Tibial nerve (tissue), 4 donors: ENCODE measurements around the gene MUC5B.
A peak's percentile ranks its signal among the peaks of the same experiment; 100 is the strongest.

ENCODE experiments used
- CTCF ChIP-seq, 5 experiments: fragments of 200-600 bp in 3 of 5; fragments of 450-650 bp in 2 of 5; sonication (generic) in 3 of 5; IDR thresholded peaks; one replicate each; pipeline ENCODE4 v1.5.1; 2016 to 2019; ENCODE audit warnings: antibody characterized with exemption in 5 of 5, mild to moderate bottlenecking in 3 of 5, moderate library complexity in 2 of 5
- EP300 ChIP-seq, 2 donors: sonication (generic); formaldehyde crosslinking; IDR thresholded peaks; one replicate each; pipeline ENCODE4 v1.6.1; 2017; ENCODE audit warnings: antibody characterized with exemption in 2 of 2, mild to moderate bottlenecking in 1 of 2

DNA sequence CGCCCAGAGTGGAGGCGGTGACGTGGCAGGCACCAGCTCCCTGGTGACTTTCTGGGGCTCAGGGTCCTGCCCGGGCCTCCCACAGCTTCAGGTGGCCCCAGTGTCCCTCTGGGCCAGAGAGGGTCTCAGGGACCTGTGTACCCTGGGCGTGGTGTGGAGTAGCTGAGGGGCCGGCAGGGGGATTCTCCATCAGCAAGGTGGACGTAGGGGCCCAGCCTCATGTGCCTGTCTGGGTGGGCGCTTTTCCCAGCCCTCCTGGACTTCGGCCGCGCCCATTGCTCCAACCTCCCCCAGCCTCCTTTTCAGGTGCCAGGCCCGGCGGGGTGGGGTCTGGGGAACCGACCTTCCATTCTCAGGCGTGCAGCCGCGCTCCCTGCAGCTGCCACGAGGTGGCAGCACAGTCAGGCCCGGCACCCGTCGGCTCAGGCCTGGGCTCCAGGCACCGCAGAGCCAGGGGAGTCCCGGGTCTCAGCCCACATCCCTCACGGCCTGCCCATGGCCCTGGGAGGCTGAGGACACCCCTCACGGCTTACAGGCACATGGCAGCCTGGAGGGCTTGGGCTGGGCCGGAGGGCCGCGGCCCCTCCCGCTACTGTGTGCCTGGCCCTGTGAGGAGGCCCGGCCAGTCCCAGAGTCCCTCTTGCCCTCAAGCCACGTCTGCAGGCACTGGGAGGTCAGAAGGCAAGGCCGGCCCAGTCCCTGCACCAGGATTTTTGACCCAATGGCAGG lies 19.9 kb upstream of the MUC5B start:
- TF ChIP-seq EP300 (IDR thresholded peaks at IDR 0.05) (no peak), CTCF (IDR thresholded peaks at IDR 0.05) (peak; percentile 84 to 96 (median 95))
